HCT116 (cell line): ENCODE measurements around the gene ZXDC. TPM values are rescaled to one million over a fixed set of nuclear protein-coding genes. Genes with fewer than 3 reads are reported as not detected.

Experiments
- ATAC-seq: fragments of 200-7000 bp; cut with Tn5 transposase; 2 replicates; pipeline ENCODE4 v1.9.1; 2020; ENCODE audit warnings: mild to moderate bottlenecking, moderate library complexity
- BruUV-seq: library from RNA; stranded (reverse); fragments of 400-500 nt; replicated peaks from 2 replicates; lab custom pipeline; 2021; lab: Mats Ljungman, UMichigan
- CTCF ChIA-PET: fragments of 300-600 bp; sonication (Branson Sonifier 250); formaldehyde crosslinking; loops from one replicate; lab custom pipeline; 2021; ENCODE audit warnings: antibody characterized with exemption; lab: Charles Lee
- POLR2A ChIA-PET: fragments of 300-600, 350-600 bp; sonication (Branson Sonifier 250); formaldehyde crosslinking; loops from one replicate; lab custom pipeline; 2021; ENCODE audit warnings: antibody characterized with exemption; lab: Charles Lee
- RAD21 ChIA-PET, 2 experiments: fragments of 300-600 bp; sonication (Branson Sonifier 250); formaldehyde crosslinking; loops; one replicate each; lab custom pipeline; 2023; ENCODE audit warnings: low total read pairs in 2 of 2; ENCODE audit not compliant: uncharacterized antibody in 2 of 2, unreplicated experiment in 2 of 2, low non-redundant PET in 1 of 2; lab: Charles Lee
- DNase-seq: peaks from one replicate; pipeline ENCODE4 v3.0.0-alpha.2; 2010; ENCODE audit warnings: low read depth, low spot score
- H2AFZ ChIP-seq: fragments of 200-600 bp; shearing (Covaris generic), sonication (generic); 2 replicates; pipeline ENCODE4 v1.6.1; 2017; ENCODE audit warnings: low read depth, mixed run types, mixed read lengths, antibody characterized with exemption, low read length; ENCODE audit not compliant: poor library complexity, severe bottlenecking
- H3K27ac ChIP-seq: 2 replicates; pipeline ENCODE4 v1.5.1; 2012; ENCODE audit warnings: low read depth, low read length
- H3K27me3 ChIP-seq: fragments of 200-600 bp; sonication (generic); 2 replicates; pipeline ENCODE4 v1.6.1; 2016; ENCODE audit warnings: mixed run types, low read length, mixed read lengths; ENCODE audit not compliant: insufficient read depth
- H3K36me3 ChIP-seq, 2 experiments: fragments of 200-500 bp in 1 of 2; fragments of 200-600 bp in 1 of 2; sonication (Bioruptor generic) in 1 of 2; sonication (generic) in 1 of 2; 2 replicates each; pipeline versions ENCODE4 v1.5.1 to v1.6.1; 2014 to 2016; ENCODE audit warnings: low read length in 2 of 2, inconsistent platforms in 1 of 2, mixed read lengths in 1 of 2, mixed run types in 1 of 2; ENCODE audit not compliant: insufficient read depth in 2 of 2, control insufficient read depth in 1 of 2
- H3K4me1 ChIP-seq, 2 experiments: fragments of 200-600 bp in 1 of 2; sonication (generic) in 1 of 2; 2 replicates each; pipeline versions ENCODE4 v1.5.1 to v1.6.1; 2012 to 2017; ENCODE audit warnings: low read length in 2 of 2, inconsistent platforms in 1 of 2, mild to moderate bottlenecking in 1 of 2, mixed read lengths in 1 of 2, mixed run types in 1 of 2, moderate library complexity in 1 of 2; ENCODE audit not compliant: insufficient read depth in 2 of 2, control insufficient read depth in 1 of 2
- H3K4me2 ChIP-seq: fragments of 200-600 bp; sonication (generic); 2 replicates; pipeline ENCODE4 v1.6.1; 2017; ENCODE audit warnings: mixed run types, low read length, mixed read lengths
- H3K4me3 ChIP-seq, 2 experiments: fragments of 200-600 bp in 1 of 2; sonication (generic) in 1 of 2; replicated peaks in 1 of 2; 2 replicates each; pipeline ENCODE4 v1.5.1; 2011 to 2016; ENCODE audit warnings: low read length in 2 of 2, control low read depth in 1 of 2, low read depth in 1 of 2, mild to moderate bottlenecking in 1 of 2, mixed read lengths in 1 of 2, mixed run types in 1 of 2
- H3K79me2 ChIP-seq: fragments of 200-600 bp; sonication (generic); 2 replicates; pipeline ENCODE4 v1.6.1; 2017; ENCODE audit warnings: mild to moderate bottlenecking, mixed run types, low read length, moderate library complexity, mixed read lengths; ENCODE audit not compliant: insufficient read depth
- H3K9ac ChIP-seq: fragments of 200-600 bp; sonication (generic); 2 replicates; pipeline ENCODE4 v1.6.1; 2016; ENCODE audit warnings: low read length, mixed read lengths
- H3K9me2 ChIP-seq: fragments of 200-600 bp; sonication (generic), shearing (Covaris generic); 2 replicates; pipeline ENCODE4 v1.6.1; 2017; ENCODE audit warnings: mixed run types, mild to moderate bottlenecking, moderate library complexity; ENCODE audit not compliant: insufficient read depth
- H3K9me3 ChIP-seq, 2 experiments: fragments of 200-500 bp in 1 of 2; fragments of 200-600 bp in 1 of 2; sonication (Bioruptor generic) in 1 of 2; sonication (generic) in 1 of 2; 2 replicates each; pipeline ENCODE4 v1.6.1; 2014 to 2017; ENCODE audit warnings: low read length in 2 of 2, mixed read lengths in 2 of 2, inconsistent platforms in 1 of 2, low read depth in 1 of 2, mild to moderate bottlenecking in 1 of 2, mixed run types in 1 of 2, moderate library complexity in 1 of 2; ENCODE audit not compliant: control insufficient read depth in 1 of 2, insufficient read depth in 1 of 2
- H4K20me1 ChIP-seq: fragments of 200-600 bp; sonication (generic), shearing (Covaris generic); 2 replicates; pipeline ENCODE4 v1.6.1; 2017; ENCODE audit warnings: mixed run types, mild to moderate bottlenecking, moderate library complexity; ENCODE audit not compliant: insufficient read depth
- CBX3 ChIP-seq: IDR thresholded peaks from 2 replicates; pipeline ENCODE4 v1.6.1; 2012; ENCODE audit warnings: low read depth
- CEBPB ChIP-seq: IDR thresholded peaks from 2 replicates; pipeline ENCODE4 v1.6.1; 2012; ENCODE audit warnings: low read depth
- ELF1 ChIP-seq: IDR thresholded peaks from 2 replicates; pipeline ENCODE4 v1.6.1; 2012; ENCODE audit warnings: low read depth, borderline replicate concordance
- EZH2phosphoT487 ChIP-seq: fragments of 200-600 bp; IDR thresholded peaks from 2 replicates; pipeline ENCODE4 v1.6.1; 2018; ENCODE audit warnings: antibody characterized with exemption, borderline replicate concordance
- FOSL1 ChIP-seq: IDR thresholded peaks from 2 replicates; pipeline ENCODE4 v1.6.1; 2012; ENCODE audit warnings: low read depth
- POLR2AphosphoS5 ChIP-seq: IDR thresholded peaks from 2 replicates; pipeline ENCODE4 v1.6.1; 2011; ENCODE audit warnings: mild to moderate bottlenecking, low read depth, low read length, moderate library complexity
- RAD21 ChIP-seq: IDR thresholded peaks from 2 replicates; pipeline ENCODE4 v1.6.1; 2012; ENCODE audit warnings: low read depth, mild to moderate bottlenecking
- SIN3A ChIP-seq: IDR thresholded peaks from 2 replicates; pipeline ENCODE4 v1.6.1; 2012; ENCODE audit warnings: low read depth
- SP1 ChIP-seq: IDR thresholded peaks from 2 replicates; pipeline ENCODE4 v1.6.1; 2012; ENCODE audit warnings: low read depth
- SRF ChIP-seq: IDR thresholded peaks from 2 replicates; pipeline ENCODE4 v1.6.1; 2012; ENCODE audit warnings: low read depth
- TCF7L2 ChIP-seq: IDR thresholded peaks from 2 replicates; pipeline ENCODE4 v1.7.0; 2011; ENCODE audit warnings: borderline replicate concordance, inconsistent platforms; ENCODE audit not compliant: insufficient read depth, insufficient read length; ENCODE audit errors: extremely low read depth
- YY1 ChIP-seq: IDR thresholded peaks from 2 replicates; pipeline ENCODE4 v1.6.1; 2011; ENCODE audit warnings: low read length, low read depth, moderate library complexity, mild to moderate bottlenecking; ENCODE audit not compliant: insufficient replicate concordance; ENCODE audit errors: extremely low read depth
- ZBTB33 ChIP-seq: IDR thresholded peaks from 2 replicates; pipeline ENCODE4 v1.6.1; 2011; ENCODE audit warnings: mild to moderate bottlenecking, low read length, moderate library complexity; ENCODE audit not compliant: insufficient replicate concordance; ENCODE audit errors: extremely low read depth
- ZFX ChIP-seq: fragments of 450-650 bp; IDR thresholded peaks from 2 replicates; pipeline ENCODE4 v1.6.1; 2017
- ZNF274 ChIP-seq: fragments of 200-500 bp; sonication (Bioruptor generic); IDR thresholded peaks from 2 replicates; pipeline ENCODE4 v1.6.1; 2014; ENCODE audit warnings: mild to moderate bottlenecking, low read depth, low read length, inconsistent platforms
- intact Hi-C: fragments of 100-400 bp; cut with micrococcal nuclease; formaldehyde crosslinking; loops from 2 replicates; pipeline ENCODE4 v1.10.0; 2022
- total RNA-seq: library from RNA; stranded (reverse); gene quantifications from one replicate; pipeline ENCODE4 v1.2.1, GENCODE V29; 2021; ENCODE audit not compliant: unreplicated experiment
- TF ChIP-seq, protein P1 (sequence below), 3 experiments: fragments of 200-600 bp in 1 of 3; sonication (generic) in 1 of 3; IDR thresholded peaks in 2 of 3; conservative IDR thresholded peaks in 1 of 3; 2 replicates each; pipeline ENCODE4 v1.5.1; 2012 to 2017; ENCODE audit warnings: low read depth in 2 of 3, low read length in 2 of 3, antibody characterized with exemption in 1 of 3, borderline replicate concordance in 1 of 3, control low read depth in 1 of 3, mild to moderate bottlenecking in 1 of 3, mixed read lengths in 1 of 3, mixed run types in 1 of 3, moderate library complexity in 1 of 3; ENCODE audit not compliant: insufficient read depth in 1 of 3
- TF ChIP-seq, protein P2 (sequence below): IDR thresholded peaks from 2 replicates; pipeline ENCODE4 v1.6.1; 2012
- TF ChIP-seq, protein P3 (sequence below): IDR thresholded peaks from 2 replicates; pipeline ENCODE4 v1.6.1; 2012

ZXDC gene
- total RNA-seq, 1 experiment from 2014 or later = 29.9 TPM

DNA sequence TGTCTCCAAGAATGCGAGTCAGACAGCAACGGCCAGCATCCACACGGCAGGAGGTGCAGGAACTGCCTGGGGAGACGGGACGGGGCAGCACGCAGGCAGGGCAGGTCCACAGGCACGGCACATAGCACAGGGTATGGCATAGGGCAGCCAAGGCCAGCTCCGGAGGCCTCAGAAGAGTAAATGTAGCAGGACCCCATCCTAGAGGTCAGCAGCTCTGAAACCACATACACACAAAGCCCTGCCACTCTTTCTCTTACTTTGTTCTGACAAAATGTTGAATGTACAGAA, 26.9 kb downstream of the ZXDC start (continued):
- TF ChIP-seq SRF (no peak), ELF1 (no peak), RAD21 (no peak), ZNF274 (no peak), ZBTB33 (no peak), CBX3 (no peak), ZFX (no peak)

- no peaks in the 10 kb centered on the region for H3K9me3 ChIP-seq
- no peak overlapping the region for H3K9ac ChIP-seq
- no TSS peak for BruUV-seq
- H3K4me2 ChIP-seq = no peak overlapping the region
- no peak for TF ChIP-seq TCF7L2
- TF ChIP-seq YY1 = no peak
- no peak for TF ChIP-seq SIN3A
- TF ChIP-seq POLR2AphosphoS5 = no peak
- TF ChIP-seq SP1 = no peak
- TF ChIP-seq, protein P1, sequence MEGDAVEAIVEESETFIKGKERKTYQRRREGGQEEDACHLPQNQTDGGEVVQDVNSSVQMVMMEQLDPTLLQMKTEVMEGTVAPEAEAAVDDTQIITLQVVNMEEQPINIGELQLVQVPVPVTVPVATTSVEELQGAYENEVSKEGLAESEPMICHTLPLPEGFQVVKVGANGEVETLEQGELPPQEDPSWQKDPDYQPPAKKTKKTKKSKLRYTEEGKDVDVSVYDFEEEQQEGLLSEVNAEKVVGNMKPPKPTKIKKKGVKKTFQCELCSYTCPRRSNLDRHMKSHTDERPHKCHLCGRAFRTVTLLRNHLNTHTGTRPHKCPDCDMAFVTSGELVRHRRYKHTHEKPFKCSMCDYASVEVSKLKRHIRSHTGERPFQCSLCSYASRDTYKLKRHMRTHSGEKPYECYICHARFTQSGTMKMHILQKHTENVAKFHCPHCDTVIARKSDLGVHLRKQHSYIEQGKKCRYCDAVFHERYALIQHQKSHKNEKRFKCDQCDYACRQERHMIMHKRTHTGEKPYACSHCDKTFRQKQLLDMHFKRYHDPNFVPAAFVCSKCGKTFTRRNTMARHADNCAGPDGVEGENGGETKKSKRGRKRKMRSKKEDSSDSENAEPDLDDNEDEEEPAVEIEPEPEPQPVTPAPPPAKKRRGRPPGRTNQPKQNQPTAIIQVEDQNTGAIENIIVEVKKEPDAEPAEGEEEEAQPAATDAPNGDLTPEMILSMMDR (IDR thresholded peaks at IDR 0.05 in 2 of 3, conservative IDR thresholded peaks at IDR 0.05 in 1 of 3; ENCODE audit: borderline replicate concordance in 1 of 3, insufficient read depth in 1 of 3, low read depth in 2 of 3, low read length in 2 of 3) = no peak
- no peak for TF ChIP-seq SRF
- no peak for TF ChIP-seq ELF1
- TF ChIP-seq EZH2phosphoT487 = no peak
- no peak for TF ChIP-seq FOSL1
- no peak for TF ChIP-seq CEBPB
- TF ChIP-seq ZNF274 = no peak
- TF ChIP-seq RAD21 = no peak
- TF ChIP-seq, protein P2, sequence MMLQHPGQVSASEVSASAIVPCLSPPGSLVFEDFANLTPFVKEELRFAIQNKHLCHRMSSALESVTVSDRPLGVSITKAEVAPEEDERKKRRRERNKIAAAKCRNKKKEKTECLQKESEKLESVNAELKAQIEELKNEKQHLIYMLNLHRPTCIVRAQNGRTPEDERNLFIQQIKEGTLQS = no peak
- TF ChIP-seq, protein P3, sequence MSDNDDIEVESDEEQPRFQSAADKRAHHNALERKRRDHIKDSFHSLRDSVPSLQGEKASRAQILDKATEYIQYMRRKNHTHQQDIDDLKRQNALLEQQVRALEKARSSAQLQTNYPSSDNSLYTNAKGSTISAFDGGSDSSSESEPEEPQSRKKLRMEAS = no peak
- peaks cover 14 to 17% of the 10 kb centered on the region in 2 experiments; a peak in 3 of 4 replicates for H3K36me3 ChIP-seq
- ChIA-PET RAD21 (no interaction called here), CTCF (no interaction called here), POLR2A (no interaction called here)
- no peaks in the 10 kb centered on the region for H3K4me1 ChIP-seq
- peaks cover 4% of the 10 kb centered on the region for H3K79me2 ChIP-seq
- no peak overlapping the region for H3K4me3 ChIP-seq
- ATAC-seq (no peak), DNase-seq (no peak)
- no peaks in the 10 kb centered on the region for H3K9me2 ChIP-seq
- H4K20me1 ChIP-seq = no peaks in the 10 kb centered on the region
- H3K27me3 ChIP-seq = no peaks in the 10 kb centered on the region
- H2AFZ ChIP-seq = no peak overlapping the region
- no peak overlapping the region for H3K27ac ChIP-seq
- intact Hi-C loops = no loop called here
These were observed 27.4 kb downstream of the ZXDC start for GRCh38 chr3:126448136-126448892.
